Measurements from ENCODE around the gene MAPK8IP3.

The MAPK8IP3 gene

GRCh38 chr16:1678500-1679098 is 27.4 kb upstream of the MAPK8IP3 start:
- H3K9me3 ChIP-seq (ENCODE audit: insufficient read depth, low read length): no peaks in the 10 kb centered on the region
- TF ChIP-seq, protein P1, sequence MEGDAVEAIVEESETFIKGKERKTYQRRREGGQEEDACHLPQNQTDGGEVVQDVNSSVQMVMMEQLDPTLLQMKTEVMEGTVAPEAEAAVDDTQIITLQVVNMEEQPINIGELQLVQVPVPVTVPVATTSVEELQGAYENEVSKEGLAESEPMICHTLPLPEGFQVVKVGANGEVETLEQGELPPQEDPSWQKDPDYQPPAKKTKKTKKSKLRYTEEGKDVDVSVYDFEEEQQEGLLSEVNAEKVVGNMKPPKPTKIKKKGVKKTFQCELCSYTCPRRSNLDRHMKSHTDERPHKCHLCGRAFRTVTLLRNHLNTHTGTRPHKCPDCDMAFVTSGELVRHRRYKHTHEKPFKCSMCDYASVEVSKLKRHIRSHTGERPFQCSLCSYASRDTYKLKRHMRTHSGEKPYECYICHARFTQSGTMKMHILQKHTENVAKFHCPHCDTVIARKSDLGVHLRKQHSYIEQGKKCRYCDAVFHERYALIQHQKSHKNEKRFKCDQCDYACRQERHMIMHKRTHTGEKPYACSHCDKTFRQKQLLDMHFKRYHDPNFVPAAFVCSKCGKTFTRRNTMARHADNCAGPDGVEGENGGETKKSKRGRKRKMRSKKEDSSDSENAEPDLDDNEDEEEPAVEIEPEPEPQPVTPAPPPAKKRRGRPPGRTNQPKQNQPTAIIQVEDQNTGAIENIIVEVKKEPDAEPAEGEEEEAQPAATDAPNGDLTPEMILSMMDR (IDR thresholded peaks at IDR 0.05; ENCODE audit: low read depth, low read length): no peak
- TF ChIP-seq EZH2phosphoT487 (IDR thresholded peaks at IDR 0.05; ENCODE audit: low read depth): no peak
- H3K4me2 ChIP-seq (ENCODE audit: low read length): peak overlapping the region; percentile 92
- peaks cover 8% of the 10 kb centered on the region; the same call in 1 of the 2 replicates for H3K4me1 ChIP-seq (ENCODE audit: low read length)
- peak overlapping the region; percentile 88 for H3K4me3 ChIP-seq (ENCODE audit: low read length)
- peak overlapping the region; percentile 39 for H3K27ac ChIP-seq (ENCODE audit: low read length)
- H3K27me3 ChIP-seq (ENCODE audit: low read depth, low read length): no peaks in the 10 kb centered on the region
- H3K79me2 ChIP-seq (ENCODE audit: low read length): peaks cover 55% of the 10 kb centered on the region
- H4K20me1 ChIP-seq (ENCODE audit: insufficient read depth, low read length): peaks cover 17% of the 10 kb centered on the region
- peak overlapping the region; percentile 87 for H3K9ac ChIP-seq (ENCODE audit: low read length)
- no peak overlapping the region for H2AFZ ChIP-seq (ENCODE audit: low read depth, low read length)
- H3K36me3 ChIP-seq (replicated peaks; ENCODE audit: low read depth, low read length): peaks cover 22% of the 10 kb centered on the region

DNA sequence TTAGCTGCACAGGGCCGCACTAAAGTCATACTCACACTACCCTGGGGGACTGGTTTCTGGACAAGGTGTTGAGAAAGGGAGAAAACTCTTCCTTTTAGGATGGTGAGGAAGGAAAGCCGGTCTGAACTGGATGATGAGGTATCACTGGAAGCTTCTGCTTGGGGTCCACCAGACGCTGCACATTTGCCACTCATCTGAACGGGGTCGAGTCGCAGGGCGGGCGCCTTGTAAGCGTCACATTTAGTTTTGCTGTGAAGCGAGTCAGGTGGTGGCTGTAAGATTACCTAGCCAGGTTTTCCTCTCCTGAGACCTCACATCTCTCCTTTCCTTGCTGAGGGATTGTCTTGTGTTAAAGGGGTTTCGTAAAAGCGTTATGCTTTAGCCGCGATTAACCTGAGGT is 25.6 kb upstream of the MAPK8IP3 start:
- H3K4me1 ChIP-seq (ENCODE audit: low read length): peaks cover 8% of the 10 kb centered on the region; the same call in 1 of the 2 replicates
- H3K27ac ChIP-seq (ENCODE audit: low read length): no peak overlapping the region
- H3K79me2 ChIP-seq (ENCODE audit: low read length): peaks cover 73% of the 10 kb centered on the region
- no peak overlapping the region for H3K4me2 ChIP-seq (ENCODE audit: low read length)
- no peak overlapping the region for H2AFZ ChIP-seq (ENCODE audit: low read depth, low read length)
- H3K4me3 ChIP-seq (ENCODE audit: low read length): no peak overlapping the region
- no peaks in the 10 kb centered on the region for H3K9me3 ChIP-seq (ENCODE audit: insufficient read depth, low read length)
- H3K27me3 ChIP-seq (ENCODE audit: low read depth, low read length): no peaks in the 10 kb centered on the region
- H4K20me1 ChIP-seq (ENCODE audit: insufficient read depth, low read length): peaks cover 18% of the 10 kb centered on the region
- peaks cover 23% of the 10 kb centered on the region for H3K36me3 ChIP-seq (replicated peaks; ENCODE audit: low read depth, low read length)
- no peak overlapping the region for H3K9ac ChIP-seq (ENCODE audit: low read length)
- TF ChIP-seq EZH2phosphoT487 (IDR thresholded peaks at IDR 0.05; ENCODE audit: low read depth): no peak
- TF ChIP-seq, protein P1 (IDR thresholded peaks at IDR 0.05; ENCODE audit: low read depth, low read length): no peak

DNA sequence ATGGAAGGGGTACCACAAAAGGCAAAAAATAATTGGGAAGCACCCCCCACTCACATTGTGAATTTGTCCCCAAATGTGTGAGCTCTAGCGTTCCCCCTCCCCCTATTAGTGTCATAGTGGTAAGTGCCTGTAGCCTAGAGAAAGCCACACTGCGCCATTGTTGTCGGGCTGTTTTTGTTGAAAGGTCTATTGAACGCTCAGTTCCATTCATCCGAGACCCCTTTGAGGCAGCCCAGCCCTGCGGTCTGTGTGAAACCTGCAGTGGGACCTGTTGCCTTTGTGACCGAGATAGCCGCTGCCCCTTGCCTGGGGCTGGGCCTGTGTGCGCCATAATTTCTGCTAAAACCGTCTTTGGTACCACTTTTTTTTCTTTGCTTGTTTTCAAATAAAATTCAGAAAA is 25.0 kb upstream of the MAPK8IP3 start:
- Histone ChIP-seq H3K9ac (ENCODE audit: low read length) (no peak overlapping the region), H3K27ac (ENCODE audit: low read length) (no peak overlapping the region), H3K79me2 (ENCODE audit: low read length) (peaks cover 79% of the 10 kb centered on the region), H2AFZ (ENCODE audit: low read depth, low read length) (no peak overlapping the region), H3K4me1 (ENCODE audit: low read length) (peaks cover 8% of the 10 kb centered on the region; the same call in 1 of the 2 replicates), H3K9me3 (ENCODE audit: insufficient read depth, low read length) (no peaks in the 10 kb centered on the region), H3K4me3 (ENCODE audit: low read length) (no peak overlapping the region), H3K4me2 (ENCODE audit: low read length) (no peak overlapping the region), H4K20me1 (ENCODE audit: insufficient read depth, low read length) (peaks cover 18% of the 10 kb centered on the region), H3K36me3 (replicated peaks; ENCODE audit: low read depth, low read length) (peaks cover 19% of the 10 kb centered on the region), H3K27me3 (ENCODE audit: low read depth, low read length) (no peaks in the 10 kb centered on the region)
- no peak for TF ChIP-seq EZH2phosphoT487 (IDR thresholded peaks at IDR 0.05; ENCODE audit: low read depth)
- TF ChIP-seq, protein P1 (IDR thresholded peaks at IDR 0.05; ENCODE audit: low read depth, low read length): no peak

GRCh38 chr16:1687427-1688316 is 18.3 kb upstream of the MAPK8IP3 start:
- Histone ChIP-seq H2AFZ (ENCODE audit: low read depth, low read length) (no peak overlapping the region), H3K36me3 (replicated peaks; ENCODE audit: low read depth, low read length) (peaks cover 53% of the 10 kb centered on the region), H3K79me2 (ENCODE audit: low read length) (peaks cover 92% of the 10 kb centered on the region), H3K4me1 (ENCODE audit: low read length) (no peaks in the 10 kb centered on the region), H3K27ac (ENCODE audit: low read length) (no peak overlapping the region), H3K9ac (ENCODE audit: low read length) (no peak overlapping the region), H4K20me1 (ENCODE audit: insufficient read depth, low read length) (peaks cover 17% of the 10 kb centered on the region; the same call in 1 of the 2 replicates), H3K27me3 (ENCODE audit: low read depth, low read length) (no peaks in the 10 kb centered on the region), H3K4me3 (ENCODE audit: low read length) (no peak overlapping the region), H3K4me2 (ENCODE audit: low read length) (no peak overlapping the region), H3K9me3 (ENCODE audit: insufficient read depth, low read length) (no peaks in the 10 kb centered on the region)
- no peak for TF ChIP-seq EZH2phosphoT487 (IDR thresholded peaks at IDR 0.05; ENCODE audit: low read depth)
- TF ChIP-seq, protein P1 (IDR thresholded peaks at IDR 0.05; ENCODE audit: low read depth, low read length): no peak
